Activated T-cell treated with anti-CD3 and anti-CD28 coated beads for 24 hours (primary cell): ENCODE results near the gene CCDC124.

Experiments used
- DNase-seq: peaks from one replicate; pipeline ENCODE4 v3.0.0-alpha.2; 2020; ENCODE audit warnings: low read depth

The CCDC124 gene

DNA sequence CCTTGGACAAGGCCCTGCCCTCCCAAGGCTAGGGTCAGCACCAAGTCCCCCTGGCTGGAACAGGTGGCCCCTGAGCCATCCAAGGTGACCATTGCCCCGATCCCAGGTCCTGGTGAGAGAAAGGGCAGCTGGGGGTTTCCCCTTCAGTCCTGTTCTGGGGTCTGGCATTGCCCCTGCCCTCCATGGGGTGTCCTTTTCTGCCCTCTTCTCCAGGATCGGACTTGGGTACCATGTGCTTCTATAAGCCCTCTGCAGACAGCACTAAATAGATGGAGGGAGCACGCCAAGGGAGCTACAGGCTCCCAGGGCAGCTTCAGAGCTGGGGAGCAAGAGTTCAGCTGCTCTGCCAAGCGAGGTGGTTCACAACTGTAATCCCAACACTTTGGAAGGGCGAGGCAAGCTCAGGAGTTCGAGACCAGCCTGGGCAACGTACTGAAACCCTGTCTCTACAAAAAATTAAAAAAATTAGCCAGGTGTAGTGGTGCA is 20.5 kb downstream of the CCDC124 start:
- DNase-seq = no peak

DNA sequence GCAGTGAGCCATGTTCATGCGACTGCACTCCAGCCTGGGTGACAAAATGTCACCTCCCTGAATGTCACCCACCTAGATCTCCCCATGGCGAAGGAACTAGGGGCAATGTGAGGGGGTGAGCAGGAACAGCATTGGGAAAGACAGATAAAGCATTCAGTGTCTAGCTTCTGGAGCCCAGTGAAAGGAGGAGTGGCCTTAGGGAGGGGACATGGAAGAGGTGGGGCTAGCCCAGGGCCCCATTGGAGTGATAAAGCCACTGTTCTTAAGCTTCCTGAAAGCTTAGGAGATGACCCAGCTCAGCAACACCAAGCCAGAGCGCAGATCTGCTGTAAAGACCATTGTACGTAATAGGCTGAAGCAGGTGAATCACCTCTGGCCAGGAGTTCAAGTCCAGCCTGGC is 21.1 kb downstream of the CCDC124 start:
- no peak for DNase-seq

DNA sequence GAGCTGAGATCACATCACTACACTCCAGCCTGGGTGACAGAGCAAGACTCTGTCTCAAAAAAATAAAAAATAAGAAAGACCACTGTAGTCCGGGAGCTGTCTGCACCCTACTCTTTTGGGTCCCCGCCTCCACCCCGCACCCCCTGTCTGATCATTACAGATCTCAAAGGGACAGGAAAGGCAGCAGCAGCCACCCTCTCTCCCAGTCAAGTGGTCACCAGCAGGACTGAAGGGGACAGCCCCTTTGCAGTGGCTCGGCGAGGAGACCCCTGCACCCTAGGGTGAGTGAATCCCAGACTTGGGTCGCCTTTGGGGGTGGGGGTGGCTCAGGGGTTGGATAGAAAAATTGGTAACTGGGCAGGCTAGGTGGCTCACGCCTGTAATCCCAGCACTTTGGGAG is 21.6 kb downstream of the CCDC124 start:
- no peak for DNase-seq

DNA sequence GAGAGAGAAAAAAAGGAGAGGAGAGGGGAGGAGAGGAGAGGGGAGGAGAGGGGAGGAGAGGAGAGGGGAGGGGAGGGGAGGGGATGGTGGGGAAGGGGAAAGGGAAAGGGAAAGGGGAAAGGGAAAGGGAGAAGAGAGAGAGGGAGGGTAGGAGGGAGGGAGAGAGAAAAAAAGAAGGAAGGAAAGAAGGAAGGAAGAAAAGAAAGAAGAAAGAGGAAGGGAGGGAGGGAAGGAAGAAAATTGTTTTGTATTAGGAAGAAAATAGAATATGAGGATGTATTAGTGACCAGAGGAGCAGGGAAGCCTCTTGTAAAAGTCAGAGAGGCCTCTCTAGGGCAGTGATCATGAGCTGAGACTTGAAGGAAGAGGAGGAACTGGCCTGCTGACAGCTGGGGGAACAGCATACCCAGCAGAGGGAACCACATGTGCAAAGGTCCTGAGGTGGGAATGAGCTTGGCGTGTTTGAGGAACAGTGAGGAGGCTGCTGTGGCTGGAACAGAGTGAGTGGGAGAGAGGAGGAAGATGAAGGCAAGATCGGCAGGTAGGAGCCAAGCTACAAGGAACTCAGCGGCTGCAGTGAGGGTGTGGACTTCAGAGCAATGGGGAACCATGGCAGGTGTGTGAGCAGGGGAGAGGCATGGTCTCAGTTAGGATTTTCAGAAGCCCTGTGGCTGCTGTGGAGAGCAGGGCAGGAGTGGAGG is 24.5 kb downstream of the CCDC124 start:
- DNase-seq = no peak

DNA sequence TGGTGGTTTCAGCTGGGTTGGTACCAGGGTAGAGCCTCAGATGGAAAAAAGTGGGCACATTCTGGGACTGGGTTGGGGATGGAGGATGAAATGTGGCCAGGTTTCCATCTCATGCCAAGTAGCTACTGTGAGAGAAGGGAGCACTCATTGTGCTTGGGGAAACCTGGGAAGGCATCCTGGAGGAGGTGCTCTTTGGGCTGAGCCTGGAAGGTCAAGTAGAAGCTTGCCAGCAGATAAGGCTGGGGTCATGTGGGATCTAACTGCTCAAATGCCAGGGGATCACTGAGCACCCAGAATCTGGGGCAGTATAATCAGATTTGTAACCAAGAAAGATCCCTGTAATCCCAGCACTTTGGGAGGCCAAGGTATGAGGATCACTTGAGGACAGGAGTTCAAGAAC is 25.1 kb downstream of the CCDC124 start:
- DNase-seq = no peak

DNA sequence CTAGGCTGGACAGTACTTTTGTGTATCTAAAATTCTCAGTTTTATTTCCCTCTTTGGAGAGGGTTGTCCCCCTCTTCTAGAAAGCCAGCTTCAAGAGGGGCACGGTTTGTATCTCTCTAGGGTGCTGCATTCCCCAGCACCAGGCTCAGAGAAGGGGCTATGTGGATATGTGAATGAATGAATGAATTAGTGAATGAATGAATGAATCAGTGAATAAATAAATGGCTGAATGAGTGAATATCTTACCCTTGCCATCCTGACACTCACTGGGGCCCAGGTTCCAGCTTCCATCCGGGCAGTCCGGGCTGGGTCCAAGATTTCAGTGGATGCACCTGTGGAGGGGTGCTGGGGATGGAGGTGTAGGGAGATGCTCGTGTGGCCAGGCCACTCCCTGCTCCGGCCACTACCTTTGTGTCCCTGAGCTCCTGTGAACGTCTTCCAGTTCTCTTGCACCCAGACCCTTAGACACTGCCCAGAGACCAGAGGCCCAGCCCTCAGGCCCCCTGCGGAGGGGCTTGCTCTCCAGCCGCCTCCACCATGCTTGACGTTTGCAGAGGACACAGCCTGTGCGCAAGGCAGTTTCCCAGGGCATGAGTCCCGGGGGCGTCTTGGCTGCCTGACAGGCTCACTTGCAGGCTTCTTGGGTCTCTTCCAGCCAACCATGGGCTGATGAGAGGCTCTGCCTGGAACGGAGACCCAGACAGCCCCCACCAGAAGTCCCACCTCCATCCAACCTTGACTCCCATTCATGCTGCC is 31.3 kb downstream of the CCDC124 start:
- no peak for DNase-seq

DNA sequence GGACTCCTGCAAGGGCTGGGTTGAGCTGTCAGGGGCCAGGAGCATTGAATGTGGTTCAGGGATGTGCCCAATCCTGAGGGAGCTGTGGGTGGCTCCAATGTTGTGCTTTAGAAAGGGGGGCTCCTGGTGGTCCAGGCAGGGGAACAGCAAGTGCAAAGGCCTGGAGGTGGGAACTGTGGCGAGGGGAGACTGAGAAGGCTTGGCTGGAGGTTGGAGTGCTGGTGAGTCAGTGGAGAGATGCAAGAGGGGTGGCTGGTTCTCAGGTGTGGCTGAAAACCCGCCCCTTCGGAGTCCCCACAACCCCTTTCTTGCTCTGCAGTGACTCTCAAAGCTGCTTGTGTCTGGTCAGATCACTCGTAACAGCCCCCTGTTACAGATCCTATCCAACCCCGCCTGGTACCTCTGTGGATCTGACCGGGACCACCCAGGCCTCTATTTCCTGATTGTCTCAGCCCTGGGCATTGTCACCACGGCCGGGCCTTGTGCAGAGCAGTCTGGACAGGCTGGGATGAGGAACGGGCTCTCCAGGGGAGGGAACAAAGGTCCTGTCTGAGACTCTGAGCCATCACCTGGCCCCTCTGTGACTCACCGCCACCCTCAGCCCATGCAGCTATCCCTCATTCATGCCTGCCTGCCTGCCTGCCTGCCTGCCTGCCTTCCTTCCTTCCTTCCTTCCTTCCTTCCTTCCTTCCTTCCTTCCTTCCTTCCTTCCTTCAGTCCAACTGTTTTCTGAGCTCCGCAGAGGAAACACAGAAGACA is 32.7 kb downstream of the CCDC124 start:
- no peak for DNase-seq

DNA sequence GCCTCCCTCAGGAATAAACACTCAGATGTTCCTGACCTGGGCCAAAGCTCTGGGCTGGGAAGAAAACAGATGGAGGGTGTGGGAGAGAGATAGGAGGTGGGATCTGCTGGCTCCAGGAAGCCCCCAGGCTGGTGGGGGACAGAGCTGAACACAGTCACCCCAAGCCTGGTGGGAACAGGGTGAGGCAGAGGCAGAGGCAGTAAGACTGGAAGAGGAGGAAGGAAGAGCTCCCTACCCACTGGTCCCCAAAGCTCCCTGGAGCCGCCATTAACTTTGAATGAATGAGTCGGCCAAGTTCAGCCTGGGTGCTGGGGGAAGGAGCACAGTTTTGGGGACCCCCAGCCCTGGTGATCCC is 33.3 kb downstream of the CCDC124 start:
- no peak for DNase-seq

DNA sequence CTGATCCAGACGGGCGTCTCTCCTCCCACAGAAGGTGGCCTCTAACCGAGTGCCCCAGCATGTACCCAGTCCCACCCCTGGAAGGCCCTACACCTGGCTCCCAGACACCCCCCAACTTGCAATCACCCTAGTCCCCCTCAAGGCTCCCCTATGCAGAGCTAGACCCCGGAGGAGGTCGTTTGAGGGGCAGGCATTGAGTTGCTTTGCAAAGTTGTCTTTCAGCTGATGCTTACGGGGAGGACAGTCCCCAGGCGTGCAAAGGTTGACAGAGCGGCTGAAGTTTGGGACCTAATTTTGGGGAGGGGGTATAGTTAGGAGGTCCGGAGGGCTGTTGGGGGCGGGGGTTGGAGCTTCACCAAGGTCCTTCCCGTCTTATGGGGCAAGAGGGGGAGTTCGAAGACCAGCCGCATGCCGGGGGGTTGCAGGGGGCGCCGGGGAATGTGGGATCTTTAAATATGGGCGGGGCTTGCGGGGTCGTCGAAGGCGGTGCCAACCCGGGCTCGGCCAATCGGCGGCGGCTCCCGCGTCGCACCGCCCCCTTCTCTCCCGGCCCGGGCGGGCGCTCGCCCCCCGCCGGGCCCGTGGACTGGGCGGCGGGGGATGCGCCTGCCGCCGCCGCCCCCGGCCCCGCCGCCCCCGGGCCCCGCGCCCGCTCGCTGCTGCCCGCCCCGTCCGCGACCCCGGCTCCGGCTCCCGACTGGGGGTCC is 33.9 kb downstream of the CCDC124 start, which contains the start of gene KCNN1:
TSS of gene KCNN1 (plus strand) at position 558 of the 707 bp plus-strand sequence. CDS start 6,782 bp downstream, outside the sequence.
- no peak for DNase-seq

DNA sequence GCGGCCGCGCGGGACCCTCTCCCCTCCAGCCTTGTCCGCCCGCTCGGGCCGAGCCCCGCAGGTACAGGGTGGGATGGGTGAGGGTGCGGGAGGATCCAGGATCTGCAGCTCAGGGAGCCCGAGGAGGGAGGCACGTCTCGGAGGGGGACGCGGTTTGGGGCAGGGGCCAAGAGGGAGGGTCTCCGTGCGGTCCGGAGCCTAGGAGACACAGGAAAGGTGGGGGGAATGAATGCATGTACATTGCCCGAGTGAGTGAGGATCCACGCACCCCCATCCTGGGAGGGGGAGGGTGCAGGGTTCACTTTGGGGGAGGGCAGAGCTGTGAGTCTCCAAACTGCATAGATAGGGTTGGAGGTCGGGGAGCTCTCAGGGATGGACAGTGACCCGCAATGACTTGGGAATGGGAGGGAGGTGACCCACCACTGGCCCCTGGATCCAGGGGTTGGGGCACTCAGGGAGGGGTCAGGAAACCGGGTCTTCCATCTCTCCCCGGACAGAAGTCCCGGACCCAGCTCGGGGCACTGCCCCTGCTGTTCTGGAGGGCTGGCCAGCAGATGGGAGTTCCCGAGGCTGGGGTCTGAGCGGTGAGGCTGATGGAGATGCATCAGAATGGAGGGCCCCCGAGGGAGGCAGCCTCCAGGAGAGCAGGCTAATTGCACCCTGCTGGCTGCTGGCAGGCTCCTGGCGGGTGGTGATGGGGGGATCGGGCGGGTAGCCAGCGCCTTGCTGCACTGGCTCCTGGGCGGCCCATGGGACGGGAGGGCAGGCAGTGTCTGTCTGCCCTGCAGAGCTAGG is 34.6 kb downstream of the CCDC124 start:
- DNase-seq = no peak

DNA sequence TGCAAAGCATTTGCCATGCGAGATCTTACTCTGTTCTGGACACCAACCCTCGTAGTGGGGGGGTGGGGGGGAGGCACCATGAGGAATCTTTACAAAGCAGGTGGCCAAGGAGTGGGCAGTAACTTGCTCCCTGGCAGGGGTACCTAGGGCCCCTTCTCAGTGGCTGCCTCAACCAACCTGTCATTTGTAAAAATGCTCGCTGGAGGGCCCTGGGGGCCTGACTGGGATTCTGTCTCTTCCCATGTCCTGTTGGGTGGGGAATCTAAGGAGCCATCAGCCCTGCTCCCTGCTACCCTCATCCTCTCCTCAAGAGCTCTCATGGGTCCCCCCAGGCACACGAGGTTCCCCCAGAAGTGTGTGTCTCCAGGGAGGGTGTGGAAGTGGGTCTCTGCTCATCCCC is 35.5 kb downstream of the CCDC124 start:
- DNase-seq = no peak

DNA sequence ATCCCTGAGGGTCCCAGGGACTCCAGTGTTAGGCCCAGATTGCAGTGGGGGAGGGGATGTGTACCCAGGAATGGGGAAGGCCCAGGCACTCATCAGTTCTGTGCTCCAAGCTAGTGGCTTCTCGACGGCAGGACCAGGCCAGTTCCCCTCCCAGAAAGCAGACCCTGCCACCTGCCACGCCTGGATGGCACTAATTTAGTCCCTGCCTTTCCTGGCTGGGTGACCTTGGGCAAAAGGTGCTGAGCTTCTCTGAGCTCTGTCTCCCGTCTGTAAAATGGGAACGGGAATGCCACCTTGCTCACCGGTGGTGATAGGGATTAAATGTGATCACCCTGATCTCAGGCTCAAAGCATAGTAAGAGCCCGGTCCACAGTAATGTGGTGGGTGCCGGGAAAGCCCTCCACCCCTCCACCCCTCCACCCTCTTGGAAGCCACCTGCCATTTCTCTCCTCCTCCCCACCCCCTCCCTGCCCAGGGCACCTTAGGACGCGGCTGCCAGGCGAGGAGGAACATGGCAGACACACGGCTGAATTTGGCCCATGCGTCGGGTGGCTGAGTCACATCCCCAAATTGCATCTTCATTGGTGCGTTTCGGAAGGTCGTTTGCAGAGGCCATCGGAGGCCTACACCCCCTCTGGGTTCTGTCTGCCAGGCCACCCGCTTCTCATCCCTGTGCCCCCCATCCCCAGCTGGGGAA is 36.4 kb downstream of the CCDC124 start:
- no peak for DNase-seq

DNA sequence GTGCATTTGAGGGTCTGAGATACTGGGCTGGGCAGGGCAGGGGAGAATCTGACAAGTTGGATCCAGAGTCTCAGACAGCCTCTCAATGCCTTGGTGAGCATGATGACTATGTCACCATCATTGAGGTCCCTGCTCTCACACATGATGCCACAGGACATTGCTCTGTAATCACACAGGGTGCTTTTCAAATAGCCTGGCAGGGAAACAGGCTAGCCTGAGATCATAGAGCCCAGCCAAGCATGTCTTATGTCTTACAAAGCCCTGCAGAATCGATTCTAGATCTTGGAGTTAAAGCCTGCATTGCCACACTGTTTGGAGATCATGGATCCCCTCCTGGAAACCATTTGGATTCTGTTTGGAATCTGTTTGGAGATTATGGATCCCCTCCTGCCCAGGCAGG is 39.4 kb downstream of the CCDC124 start:
- DNase-seq = no peak

DNA sequence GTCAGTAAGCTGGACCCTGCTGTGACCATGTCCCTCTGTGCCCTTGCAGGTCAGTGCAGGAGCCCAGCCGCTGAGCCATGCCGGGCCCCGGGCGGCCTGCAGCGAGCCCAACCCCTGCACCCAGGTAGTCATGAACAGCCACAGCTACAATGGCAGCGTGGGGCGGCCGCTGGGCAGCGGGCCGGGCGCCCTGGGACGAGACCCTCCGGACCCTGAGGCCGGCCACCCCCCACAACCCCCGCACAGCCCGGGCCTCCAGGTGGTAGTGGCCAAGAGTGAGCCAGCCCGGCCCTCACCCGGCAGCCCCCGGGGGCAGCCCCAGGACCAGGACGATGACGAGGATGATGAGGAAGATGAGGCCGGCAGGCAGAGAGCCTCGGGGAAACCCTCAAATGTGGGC is 40.9 kb downstream of the CCDC124 start:
- no peak for DNase-seq

DNA sequence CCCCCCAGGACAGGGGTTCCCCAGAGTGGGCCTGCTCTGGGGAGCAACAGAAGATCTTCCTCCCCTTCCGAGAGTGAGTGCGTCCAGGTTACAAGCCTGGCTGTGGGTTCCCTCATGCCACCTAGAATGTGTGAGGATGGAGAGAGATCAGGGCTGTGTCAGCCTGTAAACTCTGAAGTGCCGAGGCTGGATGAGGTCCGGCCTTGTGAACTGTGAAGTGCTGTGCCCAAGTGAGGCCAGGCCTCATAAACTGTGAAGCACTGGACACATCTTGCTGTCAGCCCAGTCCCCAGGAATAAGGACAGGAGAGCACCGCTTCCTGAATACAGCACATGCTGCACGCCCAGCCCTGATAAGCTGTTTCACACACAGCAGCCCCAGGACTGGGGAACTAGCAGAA is 41.7 kb downstream of the CCDC124 start:
- no peak for DNase-seq

DNA sequence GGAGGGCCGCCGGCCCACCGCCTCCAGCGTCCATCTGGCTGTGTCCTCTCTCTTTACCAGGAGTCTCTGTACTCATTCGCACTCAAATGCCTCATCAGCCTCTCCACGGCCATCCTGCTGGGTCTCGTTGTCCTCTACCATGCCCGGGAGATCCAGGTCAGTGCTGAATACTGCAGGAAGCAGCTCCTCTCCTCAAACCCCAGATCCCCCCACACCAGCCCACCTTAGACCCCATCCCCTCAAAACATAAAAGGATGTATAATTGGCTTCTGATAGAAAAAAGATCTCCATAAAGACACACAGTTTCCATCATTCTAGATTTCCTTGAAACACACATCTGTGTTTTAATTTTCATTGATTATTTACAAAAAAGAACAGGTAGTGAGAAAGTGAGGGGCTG is 42.2 kb downstream of the CCDC124 start:
- DNase-seq = no peak

DNA sequence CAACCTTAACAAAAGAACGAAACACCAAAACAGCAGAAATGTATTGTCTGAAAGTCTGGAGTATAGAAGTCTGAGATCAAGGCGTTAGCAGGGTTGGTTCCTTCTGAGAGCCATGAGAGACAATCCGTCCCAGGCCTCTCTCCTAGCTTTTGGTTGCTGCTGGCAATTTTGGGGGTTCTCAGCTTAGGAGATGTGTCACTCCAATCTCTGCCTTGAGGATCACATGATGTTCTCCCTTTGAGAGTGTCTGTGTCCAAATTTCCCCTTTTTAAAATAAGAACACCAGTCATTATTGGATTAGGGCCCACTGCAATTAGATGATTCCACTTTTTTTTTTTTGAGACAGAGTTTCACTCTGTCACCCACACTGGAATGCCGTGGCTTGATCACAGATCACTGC is 44.2 kb downstream of the CCDC124 start:
- DNase-seq = no peak

DNA sequence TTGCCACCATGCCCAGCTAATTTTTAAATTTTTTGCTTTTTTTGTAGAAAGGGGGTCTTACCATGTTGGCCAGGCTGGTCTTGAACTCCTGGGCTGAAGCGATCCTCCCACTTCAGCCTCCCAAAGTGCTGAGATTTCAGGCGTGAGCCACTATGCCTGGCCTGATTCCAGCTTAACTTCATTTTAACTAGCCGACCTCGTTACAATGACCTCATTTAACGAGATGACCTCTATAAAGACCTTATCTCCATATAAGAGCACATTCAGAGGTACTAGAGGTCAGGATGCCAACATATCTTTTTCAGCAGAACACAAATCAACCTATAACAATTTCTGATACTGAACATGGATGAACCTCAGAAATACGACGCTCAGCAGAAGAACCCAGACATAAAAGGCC is 44.7 kb downstream of the CCDC124 start:
- no peak for DNase-seq

DNA sequence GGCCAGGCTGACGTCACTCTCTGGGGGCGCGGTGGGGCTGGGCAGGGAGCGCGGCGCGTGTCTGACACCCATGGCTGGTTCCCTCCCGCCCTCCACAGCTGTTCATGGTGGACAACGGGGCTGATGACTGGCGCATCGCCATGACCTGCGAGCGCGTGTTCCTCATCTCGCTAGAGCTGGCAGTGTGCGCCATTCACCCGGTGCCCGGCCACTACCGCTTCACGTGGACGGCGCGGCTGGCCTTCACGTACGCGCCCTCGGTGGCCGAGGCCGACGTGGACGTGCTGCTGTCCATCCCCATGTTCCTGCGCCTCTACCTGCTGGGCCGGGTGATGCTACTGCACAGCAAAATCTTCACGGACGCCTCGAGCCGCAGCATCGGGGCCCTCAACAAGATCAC is 48.8 kb downstream of the CCDC124 start:
- DNase-seq = no peak

DNA sequence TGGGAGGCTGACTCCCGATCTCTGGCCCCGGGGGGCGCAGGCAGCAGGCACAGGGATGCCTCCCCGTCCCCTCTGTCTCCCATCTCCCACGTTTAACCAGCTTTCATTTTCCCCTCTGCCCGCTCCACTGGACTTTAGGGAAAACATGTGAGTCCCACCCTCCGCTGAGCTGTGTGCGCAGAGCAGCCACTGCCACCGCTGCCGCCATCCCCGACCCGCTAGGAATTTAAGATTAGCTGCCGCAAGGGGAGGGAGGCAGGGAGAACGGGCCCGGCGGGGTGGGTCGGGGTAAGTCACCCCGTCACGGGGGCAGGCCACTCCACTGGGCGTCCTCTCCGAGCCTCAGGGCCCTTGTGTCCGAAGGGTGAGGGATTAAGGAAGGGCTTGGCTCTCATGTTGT is 49.6 kb downstream of the CCDC124 start:
- no peak for DNase-seq
